HEK293 (cell line): ENCODE results near the gene SYCE1.
A peak's percentile ranks its signal among the peaks of the same experiment; 100 is the strongest.

ENCODE experiments used
- AEBP2 ChIP-seq: fragments of 450-650 bp; formaldehyde crosslinking; IDR thresholded peaks from 2 replicates; pipeline ENCODE4 v1.5.1; 2016; ENCODE audit warnings: missing biosample characterization, missing genetic modification characterization, borderline replicate concordance
- ATF2 ChIP-seq: fragments of 450-650 bp; formaldehyde crosslinking; IDR thresholded peaks from 2 replicates; pipeline ENCODE4 v1.5.1; 2016; ENCODE audit warnings: missing biosample characterization, missing genetic modification characterization, low read depth
- HOXC10 ChIP-seq: sonication (generic); formaldehyde crosslinking; IDR thresholded peaks from 2 replicates; pipeline ENCODE4 v1.8.1; 2023; ENCODE audit warnings: mild to moderate bottlenecking, missing genetic modification reagents
- HOXD13 ChIP-seq: sonication (generic); formaldehyde crosslinking; IDR thresholded peaks from 2 replicates; pipeline ENCODE4 v1.8.0; 2022; ENCODE audit warnings: missing genetic modification reagents, borderline replicate concordance
- KLF9 ChIP-seq: fragments of 450-650 bp; formaldehyde crosslinking; IDR thresholded peaks from 2 replicates; pipeline ENCODE4 v1.5.1; 2016; ENCODE audit warnings: missing biosample characterization, missing genetic modification characterization, low read depth
- MYNN ChIP-seq: fragments of 450-650 bp; formaldehyde crosslinking; IDR thresholded peaks from 2 replicates; pipeline ENCODE4 v1.5.1; 2016; ENCODE audit warnings: missing biosample characterization, missing genetic modification characterization, borderline replicate concordance
- PATZ1 ChIP-seq: fragments of 450-650 bp; formaldehyde crosslinking; IDR thresholded peaks from 2 replicates; pipeline ENCODE4 v1.5.1; 2016; ENCODE audit warnings: missing biosample characterization, missing genetic modification characterization
- SP7 ChIP-seq: fragments of 450-650 bp; formaldehyde crosslinking; IDR thresholded peaks from 2 replicates; pipeline ENCODE4 v1.5.1; 2016; ENCODE audit warnings: missing biosample characterization, missing genetic modification characterization
- ZBTB21 ChIP-seq: fragments of 450-650 bp; formaldehyde crosslinking; IDR thresholded peaks from 2 replicates; pipeline ENCODE4 v1.5.1; 2017; ENCODE audit warnings: missing biosample characterization, missing genetic modification characterization
- ZNF10 ChIP-seq: fragments of 450-650 bp; formaldehyde crosslinking; IDR thresholded peaks from 2 replicates; pipeline ENCODE4 v1.5.1; 2017; ENCODE audit warnings: missing biosample characterization, missing genetic modification characterization
- ZNF140 ChIP-seq: fragments of 450-650 bp; formaldehyde crosslinking; IDR thresholded peaks from 2 replicates; pipeline ENCODE4 v1.5.1; 2016; ENCODE audit warnings: missing biosample characterization, missing genetic modification characterization
- ZNF221 ChIP-seq: fragments of 450-650 bp; formaldehyde crosslinking; IDR thresholded peaks from 2 replicates; pipeline ENCODE4 v1.5.1; 2017; ENCODE audit warnings: missing biosample characterization, missing genetic modification characterization, borderline replicate concordance
- ZNF223 ChIP-seq: fragments of 450-650 bp; formaldehyde crosslinking; IDR thresholded peaks from 2 replicates; pipeline ENCODE4 v1.5.1; 2016; ENCODE audit warnings: missing biosample characterization, missing genetic modification characterization
- ZNF266 ChIP-seq: fragments of 450-650 bp; formaldehyde crosslinking; IDR thresholded peaks from 2 replicates; pipeline ENCODE4 v1.5.1; 2016; ENCODE audit warnings: missing biosample characterization, missing genetic modification characterization, low read depth
- ZNF341 ChIP-seq: fragments of 450-650 bp; formaldehyde crosslinking; IDR thresholded peaks from 2 replicates; pipeline ENCODE4; 2016; ENCODE audit warnings: low read depth, missing biosample characterization, missing genetic modification characterization
- ZNF354C ChIP-seq: fragments of 450-650 bp; formaldehyde crosslinking; IDR thresholded peaks from 2 replicates; pipeline ENCODE4 v1.5.1; 2016; ENCODE audit warnings: missing biosample characterization, missing genetic modification characterization, low read depth, borderline replicate concordance
- ZNF362 ChIP-seq: fragments of 450-650 bp; formaldehyde crosslinking; IDR thresholded peaks from 2 replicates; pipeline ENCODE4 v1.5.1; 2016; ENCODE audit warnings: missing biosample characterization, missing genetic modification characterization
- ZNF398 ChIP-seq: fragments of 450-650 bp; formaldehyde crosslinking; IDR thresholded peaks from 2 replicates; pipeline ENCODE4 v1.5.1; 2017; ENCODE audit warnings: missing biosample characterization, missing genetic modification characterization
- ZNF501 ChIP-seq: fragments of 450-650 bp; formaldehyde crosslinking; IDR thresholded peaks from 2 replicates; pipeline ENCODE4 v1.5.1; 2016; ENCODE audit warnings: missing biosample characterization, missing genetic modification characterization
- ZNF529 ChIP-seq: fragments of 450-650 bp; formaldehyde crosslinking; IDR thresholded peaks from 2 replicates; pipeline ENCODE4 v1.5.1; 2017; ENCODE audit warnings: missing genetic modification characterization, missing biosample characterization; ENCODE audit not compliant: insufficient replicate concordance
- ZNF560 ChIP-seq: fragments of 450-650 bp; formaldehyde crosslinking; IDR thresholded peaks from 2 replicates; pipeline ENCODE4 v1.5.1; 2017; ENCODE audit warnings: missing biosample characterization, missing genetic modification characterization, borderline replicate concordance
- ZNF561 ChIP-seq: fragments of 450-650 bp; IDR thresholded peaks from 2 replicates; pipeline ENCODE4 v1.5.1; 2018; ENCODE audit warnings: missing biosample characterization, missing genetic modification characterization, borderline replicate concordance
- ZNF580 ChIP-seq: fragments of 450-650 bp; formaldehyde crosslinking; IDR thresholded peaks from 2 replicates; pipeline ENCODE4 v1.5.1; 2016; ENCODE audit warnings: missing biosample characterization, missing genetic modification characterization
- ZNF610 ChIP-seq: fragments of 450-650 bp; formaldehyde crosslinking; IDR thresholded peaks from 2 replicates; pipeline ENCODE4 v1.5.1; 2016; ENCODE audit warnings: missing biosample characterization, missing genetic modification characterization, borderline replicate concordance
- ZNF629 ChIP-seq: fragments of 450-650 bp; formaldehyde crosslinking; IDR thresholded peaks from 2 replicates; pipeline ENCODE4 v1.5.1; 2017; ENCODE audit warnings: missing biosample characterization, missing genetic modification characterization
- ZNF639 ChIP-seq: fragments of 450-650 bp; formaldehyde crosslinking; IDR thresholded peaks from 2 replicates; pipeline ENCODE4 v1.5.1; 2016; ENCODE audit warnings: missing biosample characterization, missing genetic modification characterization
- ZNF660 ChIP-seq: fragments of 450-650 bp; IDR thresholded peaks from 2 replicates; pipeline ENCODE4 v1.5.1; 2018; ENCODE audit warnings: missing biosample characterization, mild to moderate bottlenecking, missing genetic modification characterization
- ZNF692 ChIP-seq: fragments of 450-650 bp; formaldehyde crosslinking; IDR thresholded peaks from 2 replicates; pipeline ENCODE4 v1.5.1; 2016; ENCODE audit warnings: missing biosample characterization, missing genetic modification characterization
- ZXDB ChIP-seq: fragments of 450-650 bp; formaldehyde crosslinking; IDR thresholded peaks from 2 replicates; pipeline ENCODE4 v1.5.1; 2016; ENCODE audit warnings: missing biosample characterization, missing genetic modification characterization

The SYCE1 gene

GRCh38 chr10:133520193-133520738 lies 45.1 kb downstream of the SYCE1 start (continued):
- no peak for TF ChIP-seq HOXC10 (CRISPR knock-in tag)
- no peak for TF ChIP-seq ZBTB21
- TF ChIP-seq PATZ1, result peak; percentile 81
- no peak for TF ChIP-seq AEBP2
- TF ChIP-seq ZNF529 (tag by site-specific recombination), result no peak
- TF ChIP-seq ZNF580 (tag by site-specific recombination), result no peak
- no peak for TF ChIP-seq ZNF140 (tag by site-specific recombination)
- peak; percentile 72; the same call in 1 of the 2 replicates for TF ChIP-seq ZXDB
- TF ChIP-seq ZNF501 (tag by site-specific recombination), result peak; percentile 66; the same call in 1 of the 2 replicates
- no peak for TF ChIP-seq MYNN
- no peak for TF ChIP-seq ZNF398 (tag by site-specific recombination)
- TF ChIP-seq ZNF560 (tag by site-specific recombination), result peak; percentile 93
- no peak; the same call in 1 of the 2 replicates for TF ChIP-seq KLF9 (tag by site-specific recombination)
- no peak for TF ChIP-seq ZNF266 (tag by site-specific recombination)
- no peak; the same call in 1 of the 2 replicates for TF ChIP-seq ZNF660
- TF ChIP-seq ZNF221 (tag by site-specific recombination), result no peak
- no peak for TF ChIP-seq ZNF639 (tag by site-specific recombination)
- no peak for TF ChIP-seq HOXD13 (CRISPR knock-in tag)
- peak; percentile 33; the same call in 1 of the 2 replicates for TF ChIP-seq ZNF341 (tag by site-specific recombination)
- no peak for TF ChIP-seq ZNF354C (tag by site-specific recombination)
- peak; percentile 73 for TF ChIP-seq ZNF692 (tag by site-specific recombination)
- 0 out of 2 replicates have a peak, but pooled peaks have one; percentile 58 for TF ChIP-seq ZNF629 (tag by site-specific recombination)
- no peak for TF ChIP-seq ATF2 (tag by site-specific recombination)
- peak; percentile 60; the same call in 1 of the 2 replicates for TF ChIP-seq ZNF223 (tag by site-specific recombination)
- TF ChIP-seq SP7 (tag by site-specific recombination), result peak; percentile 79
- no peak for TF ChIP-seq ZNF362 (tag by site-specific recombination)
- TF ChIP-seq ZNF610 (tag by site-specific recombination), result peak; percentile 81; the same call in 1 of the 2 replicates
- TF ChIP-seq ZNF561 (tag by site-specific recombination), result peak; percentile 93
- TF ChIP-seq ZNF10 (tag by site-specific recombination), result no peak
